Motor neuron (in vitro differentiated cells): ENCODE data around the gene CCL27. TPM values are rescaled to one million over a fixed set of nuclear protein-coding genes. Genes with fewer than 3 reads are reported as not detected.

ENCODE experiments used
- ATAC-seq, 8 experiments: fragments of 200-7000 bp; cut with Tn5 transposase; replicated peaks in 6 of 8; 2 replicates each; pipeline ENCODE4 v1.8.0; 2021; ENCODE audit warnings: mild to moderate bottlenecking in 8 of 8, moderate library complexity in 8 of 8
- H3K27ac ChIP-seq, 2 donors: fragments of 250-450 bp; sonication (Bioruptor Pico); 2 replicates each; pipeline ENCODE4 v1.9.0; 2021; ENCODE audit warnings: antibody characterized with exemption in 2 of 2, mild to moderate bottlenecking in 2 of 2, moderate library complexity in 1 of 2
- H3K4me1 ChIP-seq, 2 donors: fragments of 250-450 bp; sonication (Bioruptor Pico); replicated peaks in 1 of 2; 2 replicates each; pipeline ENCODE4 v1.6.1; 2021; ENCODE audit warnings: antibody characterized with exemption in 2 of 2, mild to moderate bottlenecking in 2 of 2, moderate library complexity in 1 of 2
- H3K4me3 ChIP-seq, 5 donors: fragments of 250-450 bp; sonication (Bioruptor Pico); 2 replicates each; pipeline ENCODE4 v1.9.0; 2021; ENCODE audit warnings: antibody characterized with exemption in 5 of 5, mild to moderate bottlenecking in 5 of 5, moderate library complexity in 4 of 5
- WGBS, 10 experiments: fragments of 450-650 bp; shearing (Covaris generic); methylation state at CpG; one replicate each; pipeline ENCODE4 v1.0.0; 2022; 5-methylcytosine and 5-hydroxymethylcytosine counted together
- in situ Hi-C, 9 experiments: fragments of 400-800 bp; cut with MboI; loops; one replicate each; pipeline ENCODE4 v1.15.0; 2021; ENCODE audit warnings: low sequenced_read_pairs in 9 of 9, low pct_unique_long_range_greater_than_20kb in 2 of 9; ENCODE audit not compliant: unreplicated experiment in 9 of 9
- total RNA-seq, 8 experiments: library from RNA; unstranded; fragments of 300-600 nt; gene quantifications; 2 replicates each; pipeline versions ENCODE4 v1.2.3 to v1.2.4, GENCODE V29; 2022

CCL27 gene, protein sequence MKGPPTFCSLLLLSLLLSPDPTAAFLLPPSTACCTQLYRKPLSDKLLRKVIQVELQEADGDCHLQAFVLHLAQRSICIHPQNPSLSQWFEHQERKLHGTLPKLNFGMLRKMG
- total RNA-seq = 1 to 10 TPM in 3 of 8 experiments, not detected in 5; 1.7 to 2.0 (median 1.8) TPM

DNA sequence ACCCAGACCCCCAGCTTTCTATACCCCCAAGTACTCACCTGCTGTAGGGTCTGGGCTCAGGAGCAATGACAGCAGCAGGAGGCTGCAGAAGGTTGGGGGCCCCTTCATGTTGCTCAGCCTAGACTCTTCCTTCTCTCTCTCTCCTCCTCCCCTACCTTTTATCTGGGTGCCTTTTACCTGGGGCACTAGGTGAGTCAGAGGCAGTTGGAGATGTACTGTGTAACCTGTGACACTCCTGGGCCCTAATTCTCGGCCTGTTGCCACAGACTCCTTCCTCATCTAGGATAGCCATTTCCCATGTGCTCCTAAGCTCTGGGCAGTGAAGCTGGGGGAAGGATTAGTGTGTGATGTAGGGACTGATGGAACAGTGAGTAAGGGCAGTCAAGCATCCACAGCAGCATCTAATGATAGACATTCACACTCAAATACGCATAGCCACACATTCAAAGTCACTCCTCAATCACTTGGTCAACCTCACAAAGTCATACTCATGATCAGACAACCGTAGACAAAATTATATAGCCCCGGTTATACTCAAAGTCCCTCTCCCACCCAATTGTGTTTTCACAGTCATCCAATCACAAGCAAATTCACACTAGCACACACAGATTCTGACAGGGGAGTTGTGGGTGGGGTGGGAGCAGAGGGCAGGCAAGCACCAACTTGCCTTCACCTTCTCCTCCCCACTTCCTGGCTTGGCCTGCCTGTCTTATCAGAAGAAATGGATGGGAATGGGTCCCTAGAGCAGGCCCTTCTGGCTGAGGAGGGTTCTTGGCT lies at the start of gene CCL27:
TSS of gene CCL27 (minus strand) at position 132 of the 777 bp plus-strand sequence. CDS start at position 108, 24 bp downstream.
- ATAC-seq = no peak
- Histone ChIP-seq H3K4me1 (peaks cover 6 to 9% of the 10 kb centered on the region in 2 donors), H3K27ac (no peak within 1 kb of the TSS), H3K4me3 (no peak within 1 kb of the TSS)
- in situ Hi-C loops = no loop called here
- WGBS, 10 experiments = 83 to 100% (median 94%) methylated on average over 1 to 3 of the region's 4 CpGs; no CpG with 5 or more reads in 5 of the 10 experiments

DNA sequence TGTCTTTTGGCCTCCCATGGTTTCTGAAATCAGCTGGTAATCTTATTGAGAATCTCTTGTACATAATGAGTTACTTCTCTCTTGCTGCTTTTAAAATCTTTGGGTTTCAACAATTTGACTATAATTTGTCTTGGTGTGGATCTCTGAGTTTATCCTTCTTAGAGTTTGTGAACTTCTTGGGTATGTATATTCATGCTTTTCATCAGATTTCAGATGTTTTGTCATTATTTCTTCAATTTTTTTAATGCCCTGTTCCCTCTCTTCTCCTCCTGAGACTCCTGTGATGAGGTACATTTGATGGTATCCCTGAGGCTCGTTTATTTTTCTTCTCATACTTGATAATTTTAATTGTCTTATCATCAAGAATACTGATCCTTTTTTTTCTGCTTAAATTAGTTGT lies 49.7 kb upstream of the CCL27 start:
- ATAC-seq = no peak
- H3K4me1 ChIP-seq = peaks cover 0 to 7% of the 10 kb centered on the region in 2 donors
- in situ Hi-C loops = no loop called here
- H3K4me3 ChIP-seq = no peak overlapping the region
- WGBS, 10 experiments = 0 to 40% (median 16%) methylated on average over 1 of the region's 1 CpG
- no peak overlapping the region for H3K27ac ChIP-seq

DNA sequence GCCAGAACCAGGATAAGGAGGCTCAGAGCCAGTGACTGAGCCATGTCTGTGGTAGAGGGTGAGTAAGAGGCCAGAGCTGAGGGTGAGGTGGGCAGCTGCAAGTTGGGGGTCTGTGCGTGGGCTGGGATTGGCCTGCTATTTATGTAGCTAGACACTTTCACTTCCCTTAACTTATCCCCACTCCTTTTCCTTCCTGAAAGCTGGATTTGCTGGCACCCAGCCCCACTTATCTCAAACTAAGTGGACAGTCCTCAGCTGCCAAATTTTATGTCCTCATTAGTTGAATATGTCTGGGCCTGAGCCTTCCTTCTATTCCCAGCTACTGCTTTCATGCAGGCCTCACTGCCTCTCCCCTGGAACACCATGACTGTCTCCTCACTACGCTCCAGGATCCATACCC lies 47.6 kb upstream of the CCL27 start, which contains the start of gene CCL21:
TSS of gene CCL21 (minus strand) at position 114 of the 400 bp plus-strand sequence. CDS start at position 44, 70 bp downstream.
- in situ Hi-C loops = no loop called here
- no peak for ATAC-seq
- Histone ChIP-seq H3K4me1 (peaks cover 0 to 7% of the 10 kb centered on the region in 2 donors), H3K4me3 (no peak within 1 kb of the TSS), H3K27ac (no peak within 1 kb of the TSS)
- 40 to 100% (median 86%) methylated on average over 1 of the region's 2 CpGs; no CpG with 5 or more reads in 3 of the 10 experiments for WGBS, 10 experiments

DNA sequence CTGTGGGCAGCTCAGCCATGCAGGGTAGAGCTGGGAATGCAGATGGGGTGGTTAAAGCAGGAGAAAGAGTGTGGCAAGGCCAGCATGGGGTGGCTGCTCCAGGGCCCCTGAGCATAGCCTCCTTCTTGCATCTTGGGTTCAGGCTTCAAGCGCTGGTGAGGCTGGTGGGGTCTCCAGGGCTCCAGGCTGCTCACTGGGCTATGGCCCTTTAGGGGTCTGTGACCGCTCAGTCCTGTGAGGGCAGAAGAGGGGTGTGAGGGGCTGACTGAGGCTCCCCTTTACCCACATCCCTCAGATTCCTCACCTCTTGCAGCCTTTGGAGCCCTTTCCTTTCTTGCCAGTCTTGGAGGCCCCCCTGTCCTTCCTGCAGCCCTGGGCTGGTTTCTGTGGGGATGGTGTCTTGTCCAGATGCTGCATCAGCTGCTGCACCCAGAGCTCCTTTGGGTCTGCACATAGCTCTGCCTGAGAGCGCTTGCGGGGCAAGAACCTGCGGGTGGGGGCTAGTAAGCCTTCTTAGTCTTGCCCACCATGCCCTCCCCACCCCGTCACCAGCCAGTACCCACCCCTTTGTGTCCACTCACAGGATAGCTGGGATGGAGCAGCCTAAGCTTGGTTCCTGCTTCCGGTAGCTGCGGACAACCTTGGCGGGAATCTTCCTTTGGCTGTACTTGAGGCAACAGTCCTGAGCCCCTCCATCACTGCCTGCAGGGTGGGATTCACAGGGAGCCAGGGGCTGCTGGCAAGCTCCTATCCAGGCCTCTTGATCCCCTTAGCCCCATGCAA lies 46.9 kb upstream of the CCL27 start:
- no peak for ATAC-seq
- Histone ChIP-seq H3K27ac (no peak overlapping the region), H3K4me1 (peaks cover 0 to 7% of the 10 kb centered on the region in 2 donors), H3K4me3 (no peak overlapping the region)
- WGBS, 10 experiments = 80 to 100% methylated on average over 1 of the region's 9 CpGs; no CpG with 5 or more reads in 8 of the 10 experiments
- in situ Hi-C loops = no loop called here

DNA sequence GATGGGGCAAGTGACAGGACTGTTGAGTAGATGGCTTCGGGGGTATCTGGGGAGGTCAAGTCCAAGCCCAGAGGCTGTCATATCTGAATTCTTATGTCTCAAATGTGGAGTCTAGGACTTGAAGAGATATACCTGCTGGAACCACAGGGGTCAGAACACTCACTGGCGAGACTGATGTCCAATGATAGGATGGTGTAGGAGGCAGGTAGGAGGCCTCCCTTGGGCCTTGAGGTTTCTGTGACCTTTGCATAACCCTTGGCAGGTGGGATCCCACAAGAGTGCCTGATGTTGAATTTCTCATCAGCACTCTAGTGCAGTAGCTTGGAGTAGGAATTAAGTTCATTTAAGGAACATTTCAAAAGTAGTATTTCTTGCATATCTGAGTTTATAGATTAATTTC lies 44.7 kb upstream of the CCL27 start:
- in situ Hi-C loops = no loop called here
- WGBS, 10 experiments = 0 to 80% (median 60%) methylated on average over 1 to 2 of the region's 2 CpGs; no CpG with 5 or more reads in 5 of the 10 experiments
- ATAC-seq = no peak

DNA sequence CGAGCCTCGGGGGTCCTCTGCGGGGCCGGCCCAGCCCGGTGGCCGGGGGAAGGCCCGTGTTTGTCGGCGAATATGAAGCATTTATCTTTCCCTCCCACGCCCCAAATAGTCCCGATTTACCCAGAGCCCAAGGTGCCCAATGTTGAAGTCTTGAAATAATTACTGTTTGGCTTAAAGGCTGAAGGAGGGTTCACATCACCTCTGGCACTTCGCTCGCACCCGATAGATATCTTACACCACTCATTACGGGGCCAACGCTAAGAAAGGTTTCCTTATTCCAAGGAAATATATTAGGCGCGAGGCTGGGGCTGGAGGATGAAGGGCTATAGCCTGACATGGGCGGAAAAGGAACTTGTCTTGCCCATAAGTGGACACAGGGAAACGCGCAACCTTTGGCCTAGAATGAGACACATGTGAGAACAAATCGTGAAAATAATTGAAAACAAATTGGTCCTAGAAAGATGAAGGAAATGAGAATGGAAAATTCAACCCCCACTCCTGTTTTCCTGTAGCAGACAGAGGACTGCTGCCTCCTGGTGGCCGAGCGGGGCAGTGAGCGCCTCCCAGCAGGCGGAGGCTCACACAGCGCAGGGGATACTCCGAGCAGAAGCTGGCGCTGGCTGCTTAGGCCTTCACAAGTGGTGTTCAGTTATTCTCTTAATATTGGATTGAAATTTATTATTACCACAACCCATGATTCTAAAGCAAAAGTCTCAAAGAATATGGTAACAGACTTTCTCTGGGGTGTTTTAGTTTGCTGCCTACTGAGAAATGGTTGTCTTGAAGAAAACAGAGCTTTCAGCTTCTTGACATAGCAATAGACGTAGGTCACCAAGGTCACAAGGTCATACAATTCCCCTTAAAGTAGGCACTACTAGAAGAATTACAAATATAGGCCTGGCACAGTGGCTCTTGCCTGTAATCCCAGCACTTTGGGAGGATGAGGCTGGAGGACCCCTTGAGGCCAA lies 39.6 kb upstream of the CCL27 start:
- peak overlapping the region; percentile 31 to 44 (median 42) for H3K4me3 ChIP-seq
- H3K27ac ChIP-seq = no peak overlapping the region
- peak; percentile 76 to 87 (median 82) for ATAC-seq
- H3K4me1 ChIP-seq = peaks cover 2 to 4% of the 10 kb centered on the region in 2 donors
- WGBS, 10 experiments = 0 to 27% (median 16%) methylated on average over 2 to 21 of the region's 30 CpGs; no CpG with 5 or more reads in 1 of the 10 experiments
- in situ Hi-C loops = no loop called here

More for the DNA sequence above, 44.7 kb upstream of the CCL27 start:
- Histone ChIP-seq H3K4me1 (peaks cover 0 to 7% of the 10 kb centered on the region in 2 donors), H3K4me3 (no peak overlapping the region), H3K27ac (no peak overlapping the region)

DNA sequence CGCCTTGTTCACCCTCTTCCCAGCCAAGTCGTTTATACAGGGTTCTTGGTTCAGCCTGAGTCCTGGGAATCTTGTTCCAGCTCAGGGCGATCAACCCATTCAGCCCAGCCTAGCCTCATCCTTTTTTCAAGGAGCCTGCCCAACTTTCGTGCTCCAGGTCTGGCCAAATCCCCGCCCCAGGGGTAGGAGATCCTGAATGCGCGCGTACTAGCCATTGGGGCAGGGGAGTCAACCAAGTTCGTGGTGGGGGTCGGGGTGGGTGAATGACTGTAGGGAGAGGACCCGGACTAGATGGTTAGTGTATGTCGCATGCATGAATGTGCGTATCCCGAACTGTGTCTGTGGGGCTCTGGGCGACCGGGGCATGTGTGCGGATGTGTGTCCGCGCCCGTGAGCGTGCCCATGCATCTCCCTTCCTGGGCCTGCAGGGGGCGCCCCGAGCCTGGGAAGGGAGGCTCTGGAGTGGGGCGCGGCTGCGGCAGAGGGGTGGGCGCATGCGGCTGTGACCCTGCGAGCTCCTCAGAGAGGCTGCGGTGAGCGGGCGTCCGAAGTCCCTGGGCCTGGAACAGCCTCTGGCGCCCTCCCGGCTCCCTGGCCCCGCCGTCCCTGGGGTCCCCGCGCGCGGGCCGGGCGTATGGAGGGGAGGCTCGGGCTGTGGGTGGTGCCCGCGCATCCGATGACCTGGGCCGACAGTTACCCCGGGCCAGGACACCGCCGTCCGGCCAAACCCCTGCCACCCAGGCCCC lies 38.7 kb upstream of the CCL27 start:
- in situ Hi-C loops = no loop called here
- Histone ChIP-seq H3K4me1 (peaks cover 2 to 4% of the 10 kb centered on the region in 2 donors), H3K4me3 (peak overlapping the region; percentile 31 to 44 (median 42)), H3K27ac (no peak overlapping the region)
- ATAC-seq = peak; percentile 87 to 94 (median 90)
- 0 to 40% (median 17%) methylated on average over 1 to 3 of the region's 52 CpGs; no CpG with 5 or more reads in 6 of the 10 experiments for WGBS, 10 experiments

DNA sequence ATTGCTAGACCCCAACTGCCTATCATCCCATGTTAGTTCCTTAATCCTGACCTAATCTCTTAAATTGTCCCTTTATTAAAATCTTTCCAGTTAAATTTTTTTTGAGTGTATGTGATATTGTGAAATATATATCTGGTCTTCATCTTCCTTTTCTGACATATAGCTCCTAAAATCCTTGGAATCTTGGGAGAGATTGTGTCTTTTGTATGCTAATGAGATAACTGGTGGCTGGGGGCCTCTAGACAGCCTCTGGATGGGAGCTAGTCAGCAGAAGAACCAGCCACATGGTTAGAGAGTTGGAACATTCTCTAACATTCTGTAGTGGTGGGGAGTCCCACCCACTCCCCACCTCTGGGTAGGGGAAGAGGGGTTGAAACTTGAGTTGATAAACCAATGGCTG lies 32.4 kb upstream of the CCL27 start:
- no peaks in the 10 kb centered on the region for H3K4me1 ChIP-seq
- no peak for ATAC-seq
- H3K4me3 ChIP-seq = no peak overlapping the region
- no peak overlapping the region for H3K27ac ChIP-seq
- in situ Hi-C loops = no loop called here

DNA sequence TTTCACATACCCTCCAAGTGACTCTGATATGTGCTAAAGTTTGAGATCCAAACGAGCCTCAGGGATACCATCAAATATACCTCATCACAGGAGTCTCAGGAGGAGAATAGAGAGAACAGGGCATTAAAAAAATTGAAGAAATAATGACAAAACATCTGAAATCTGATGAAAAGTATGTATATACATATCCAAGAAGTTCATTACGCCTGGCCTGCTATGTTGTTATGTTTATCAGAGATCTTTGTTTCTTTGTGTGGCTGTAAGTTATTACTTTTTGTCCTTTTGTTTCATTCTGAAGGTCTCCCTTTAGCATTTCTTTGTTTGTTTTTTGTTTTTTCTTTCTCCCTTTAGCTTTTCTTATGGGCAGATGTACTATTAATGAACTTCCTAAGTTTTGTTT lies 31.1 kb upstream of the CCL27 start:
- H3K4me3 ChIP-seq = no peak overlapping the region
- in situ Hi-C loops = no loop called here
- no peaks in the 10 kb centered on the region for H3K4me1 ChIP-seq
- WGBS, 10 experiments = 28 to 100% (median 57%) methylated on average over 1 to 2 of the region's 2 CpGs; no CpG with 5 or more reads in 1 of the 10 experiments
- no peak for ATAC-seq
- no peak overlapping the region for H3K27ac ChIP-seq

DNA sequence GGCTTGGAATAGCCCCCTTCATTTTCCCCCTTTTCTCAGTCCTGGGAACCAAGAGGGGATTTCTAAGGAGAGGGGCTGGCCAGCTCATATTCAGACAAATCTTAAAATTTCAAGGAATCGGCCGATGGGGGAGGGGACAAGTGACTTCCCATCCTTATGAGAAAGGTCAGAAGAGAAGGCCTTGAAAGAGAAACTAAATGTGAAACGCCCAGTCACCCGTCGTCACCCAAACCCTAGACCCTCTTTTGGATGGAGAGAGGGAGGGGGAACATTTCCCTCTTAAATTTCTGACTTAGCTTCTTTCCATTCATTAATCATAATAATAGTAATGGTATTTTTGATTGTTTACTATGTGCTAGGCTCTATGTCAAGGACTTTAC lies 29.5 kb upstream of the CCL27 start:
- Histone ChIP-seq H3K27ac (no peak overlapping the region), H3K4me3 (no peak overlapping the region), H3K4me1 (no peaks in the 10 kb centered on the region)
- in situ Hi-C loops = no loop called here
- ATAC-seq = no peak
- 65 to 91% (median 71%) methylated on average over 2 to 5 of the region's 5 CpGs; no CpG with 5 or more reads in 5 of the 10 experiments for WGBS, 10 experiments

DNA sequence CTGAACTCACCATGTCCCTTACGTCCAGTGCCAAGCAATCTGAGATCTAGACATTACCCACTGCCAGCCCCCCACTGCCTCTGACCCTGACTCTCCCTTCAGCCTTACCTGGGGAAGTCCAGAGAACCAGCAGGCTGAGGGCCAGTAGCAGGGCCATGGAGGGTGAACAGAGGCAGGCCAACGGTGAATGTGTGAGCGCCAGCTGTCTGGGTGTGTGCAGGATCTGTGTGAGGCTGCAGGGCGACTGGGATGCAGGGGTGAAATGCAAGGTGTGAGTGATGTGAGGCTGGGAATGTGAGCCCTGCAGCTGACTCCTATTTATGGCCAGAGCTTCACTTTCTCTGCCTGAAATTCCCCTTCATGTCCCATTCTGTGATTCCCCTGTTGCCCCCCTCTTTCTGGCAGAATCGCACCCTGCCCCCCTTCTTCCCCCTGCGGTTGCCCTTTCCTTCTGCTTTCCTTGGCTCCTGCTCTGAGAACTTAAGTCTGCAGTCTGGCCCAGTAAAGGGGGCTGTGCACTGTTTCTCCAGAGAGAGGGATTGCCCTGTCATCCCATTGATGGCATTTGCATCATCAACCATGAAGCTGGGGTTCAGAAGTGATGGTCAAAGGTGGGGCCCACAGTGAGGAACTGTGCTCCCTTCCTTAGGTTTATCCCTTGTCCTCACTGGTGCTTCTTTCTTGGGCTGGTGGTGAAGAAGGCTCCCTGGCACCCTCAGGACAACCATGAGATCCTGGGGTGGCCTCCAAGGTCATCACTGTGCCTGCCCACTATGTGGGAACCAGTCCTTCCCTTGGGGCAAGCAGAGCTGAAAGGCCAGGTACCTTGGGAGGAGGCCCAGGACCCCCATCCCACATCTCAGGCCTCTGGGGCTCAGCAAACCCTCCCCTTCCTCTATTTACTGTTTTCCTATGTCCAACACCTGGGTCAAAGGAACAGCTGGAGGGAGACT lies 28.8 kb upstream of the CCL27 start, which contains the start of gene CCL19:
TSS of gene CCL19 (minus strand) at position 294 of the 953 bp plus-strand sequence. CDS start at position 157, 137 bp downstream.
- H3K4me3 ChIP-seq = no peak within 1 kb of the TSS
- H3K4me1 ChIP-seq = no peaks in the 10 kb centered on the region
- in situ Hi-C loops = no loop called here
- no peak within 1 kb of the TSS for H3K27ac ChIP-seq
- no peak for ATAC-seq
- WGBS, 10 experiments = 77 to 89% methylated on average over 3 of the region's 6 CpGs; no CpG with 5 or more reads in 8 of the 10 experiments
